ENCODE measurements around the gene CASP6. TPM values are rescaled to one million over a fixed set of nuclear protein-coding genes. Genes with fewer than 3 reads are reported as not detected.

CASP6 gene
- total and polyA plus RNA-seq, 2 of the 8 experiments (the other 6 are each of a cell fraction or from before 2014, with no cell fraction given), result 29.5 to 35.1 TPM

DNA sequence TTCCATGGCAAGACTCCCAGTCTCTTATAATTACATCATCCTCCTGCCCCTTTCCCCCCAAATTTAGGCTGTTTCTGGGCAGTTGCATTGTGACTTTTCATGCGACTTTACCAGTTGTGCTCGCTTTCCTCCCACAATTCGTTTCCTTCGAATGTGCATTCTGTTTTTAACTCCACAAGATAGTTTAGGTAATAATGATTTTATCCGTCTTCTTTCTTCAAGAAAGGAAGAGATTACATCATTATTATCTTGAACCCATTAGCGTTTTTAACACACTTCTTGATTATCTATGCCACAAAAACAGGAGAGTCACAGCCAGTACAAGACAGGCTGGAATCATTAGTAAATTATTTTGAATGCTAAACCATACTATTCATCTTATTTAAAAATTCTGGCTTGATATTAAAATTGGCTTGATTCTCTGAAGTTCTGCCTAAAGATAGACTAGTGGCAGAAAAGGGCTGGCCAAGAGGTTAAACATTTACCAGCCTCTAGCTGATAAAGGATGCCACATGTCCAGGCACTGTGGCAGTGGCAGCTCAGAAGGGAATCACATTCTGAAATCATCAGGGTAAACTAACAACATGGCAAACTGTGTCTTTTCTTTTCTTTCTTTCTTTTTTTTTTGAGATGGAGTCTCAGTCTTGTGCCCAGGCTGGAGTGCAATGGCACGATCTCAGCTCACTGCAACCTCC, 46.3 kb upstream of the CASP6 start (continued):
- TF ChIP-seq SUZ12 (IDR thresholded peaks at IDR 0.05; ENCODE audit: low read length) (no peak), FOSL1 (IDR thresholded peaks at IDR 0.05; ENCODE audit: insufficient read depth, low read depth, low read length) (no peak), PHF8 (conservative IDR thresholded peaks at IDR 0.05; ENCODE audit: low read depth, low read length) (no peak), CTBP2 (IDR thresholded peaks at IDR 0.05; ENCODE audit: borderline replicate concordance, insufficient read depth, insufficient read length, low read length) (no peak), TCF12 (IDR thresholded peaks at IDR 0.05; ENCODE audit: low read depth, low read length) (no peak)
- TF ChIP-seq, protein P1, sequence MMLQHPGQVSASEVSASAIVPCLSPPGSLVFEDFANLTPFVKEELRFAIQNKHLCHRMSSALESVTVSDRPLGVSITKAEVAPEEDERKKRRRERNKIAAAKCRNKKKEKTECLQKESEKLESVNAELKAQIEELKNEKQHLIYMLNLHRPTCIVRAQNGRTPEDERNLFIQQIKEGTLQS (IDR thresholded peaks at IDR 0.05; ENCODE audit: insufficient read depth, low read depth, low read length), result no peak
